Fibroblast of lung (primary cell): ENCODE measurements around the gene CD47. TPM values are rescaled to one million over a fixed set of nuclear protein-coding genes. Genes with fewer than 3 reads are reported as not detected.

Experiments
- DNase-seq, 2 donors: peaks; one replicate each; pipeline versions ENCODE4 v3.0.0 to v3.0.0-alpha.2; 2010; ENCODE audit warnings: low read depth in 2 of 2
- H2AFZ ChIP-seq: 2 replicates; pipeline ENCODE4 v1.5.1; 2012; ENCODE audit warnings: low read length, control low read depth, inconsistent platforms
- H3K27ac ChIP-seq: 2 replicates; pipeline ENCODE4 v1.5.1; 2011; ENCODE audit warnings: low read length, control low read depth; ENCODE audit not compliant: insufficient read depth
- H3K27me3 ChIP-seq: 2 replicates; pipeline ENCODE4 v1.5.1; 2011; ENCODE audit warnings: mild to moderate bottlenecking, low read length; ENCODE audit not compliant: control insufficient read depth, insufficient read depth
- H3K36me3 ChIP-seq: 2 replicates; pipeline ENCODE4 v1.5.1; 2011; ENCODE audit warnings: low read length; ENCODE audit not compliant: control insufficient read depth, insufficient read depth
- H3K4me1 ChIP-seq: 2 replicates; pipeline ENCODE4 v1.5.1; 2011; ENCODE audit warnings: low read length; ENCODE audit not compliant: control insufficient read depth, insufficient read depth; ENCODE audit errors: extremely low read depth
- H3K4me2 ChIP-seq: 2 replicates; pipeline ENCODE4 v1.5.1; 2011; ENCODE audit warnings: low read length, control low read depth; ENCODE audit not compliant: insufficient read depth; ENCODE audit errors: extremely low read depth
- H3K4me3 ChIP-seq, 4 experiments: fragments of 200-600 bp in 1 of 4; sonication (generic) in 1 of 4; replicated peaks in 1 of 4; 2 replicates each; pipeline ENCODE4 v1.5.1; 2011 to 2016; ENCODE audit warnings: low read length in 4 of 4, low read depth in 3 of 4, mild to moderate bottlenecking in 3 of 4, control low read depth in 2 of 4, inconsistent platforms in 1 of 4, mixed read lengths in 1 of 4; ENCODE audit not compliant: insufficient read depth in 1 of 4; ENCODE audit errors: control extremely low read depth in 1 of 4
- H3K79me2 ChIP-seq: 2 replicates; pipeline ENCODE4 v1.5.1; 2012; ENCODE audit warnings: mild to moderate bottlenecking, low read length, inconsistent platforms; ENCODE audit not compliant: control insufficient read depth, insufficient read depth
- H3K9ac ChIP-seq: 2 replicates; pipeline ENCODE4 v1.5.1; 2011; ENCODE audit warnings: mild to moderate bottlenecking, low read length, control low read depth; ENCODE audit not compliant: insufficient read depth
- H3K9me3 ChIP-seq: 2 replicates; pipeline ENCODE4 v1.5.1; 2012; ENCODE audit warnings: low read depth, low read length; ENCODE audit not compliant: control insufficient read depth, insufficient read depth
- H4K20me1 ChIP-seq: 2 replicates; pipeline ENCODE4 v1.5.1; 2011; ENCODE audit warnings: low read length; ENCODE audit not compliant: control insufficient read depth, insufficient read depth; ENCODE audit errors: extremely low read depth
- CTCF ChIP-seq, 2 donors: IDR thresholded peaks in 1 of 2; conservative IDR thresholded peaks in 1 of 2; 1 replicate in 1 of 2; 2 replicates in 1 of 2; pipeline ENCODE4 v1.5.1; 2011 to 2012; ENCODE audit warnings: low read length in 2 of 2, control low read depth in 1 of 2, inconsistent platforms in 1 of 2, low read depth in 1 of 2, mild to moderate bottlenecking in 1 of 2
- EZH2 ChIP-seq: IDR thresholded peaks from 2 replicates; pipeline ENCODE4 v1.5.1; 2012; ENCODE audit warnings: low read length, control low read depth, mild to moderate bottlenecking; ENCODE audit errors: missing control alignments
- polyA plus RNA-seq, 2 donors: library from polyadenylated mRNA; depleted of rRNA in 1 of 2; stranded (reverse) in 1 of 2; unstranded in 1 of 2; fragments of >200 nt; gene quantifications; 2 replicates each; pipeline ENCODE4 v1.2.1, GENCODE V29; 2011 to 2012; ENCODE audit warnings: missing spikeins in 1 of 2
- total RNA-seq: library from RNA; depleted of rRNA; stranded (reverse); fragments of >200 nt; gene quantifications from 2 replicates; pipeline ENCODE4 v1.2.1, GENCODE V29; 2014

Gene CD47
- total and polyA plus RNA-seq, 2 donors (not counting 1 experiment from before 2014, with no cell fraction given), result 72.0 to 91.7 TPM

- Histone ChIP-seq H3K27ac (no peak overlapping the region), H3K27me3 (no peaks in the 10 kb centered on the region), H3K79me2 (no peaks in the 10 kb centered on the region), H3K4me2 (no peak overlapping the region), H3K9me3 (no peaks in the 10 kb centered on the region), H4K20me1 (no peaks in the 10 kb centered on the region), H3K9ac (no peak overlapping the region), H3K4me1 (no peaks in the 10 kb centered on the region), H3K4me3 (no peak overlapping the region), H2AFZ (no peak overlapping the region), H3K36me3 (no peaks in the 10 kb centered on the region)
- DNase-seq, result no peak
- no peak for TF ChIP-seq CTCF (conservative IDR thresholded peaks at IDR 0.05 in 1 of 2, IDR thresholded peaks at IDR 0.05 in 1 of 2; ENCODE audit: low read depth in 1 of 2, low read length in 2 of 2)
- TF ChIP-seq EZH2, result no peak
These were observed 95.0 kb downstream of the CD47 start for GRCh38 chr3:107995823-107996222.

GRCh38 chr3:107994956-107995715 is 95.7 kb downstream of the CD47 start:
- Histone ChIP-seq H3K4me3 (no peak overlapping the region), H3K27me3 (no peaks in the 10 kb centered on the region), H3K27ac (no peak overlapping the region), H3K4me2 (no peak overlapping the region), H3K4me1 (no peaks in the 10 kb centered on the region), H3K79me2 (no peaks in the 10 kb centered on the region), H3K36me3 (no peaks in the 10 kb centered on the region), H3K9ac (no peak overlapping the region), H3K9me3 (no peaks in the 10 kb centered on the region), H4K20me1 (no peaks in the 10 kb centered on the region), H2AFZ (no peak overlapping the region)
- TF ChIP-seq CTCF (conservative IDR thresholded peaks at IDR 0.05 in 1 of 2, IDR thresholded peaks at IDR 0.05 in 1 of 2; ENCODE audit: low read depth in 1 of 2, low read length in 2 of 2), result no peak
- TF ChIP-seq EZH2, result no peak
- no peak for DNase-seq

DNA sequence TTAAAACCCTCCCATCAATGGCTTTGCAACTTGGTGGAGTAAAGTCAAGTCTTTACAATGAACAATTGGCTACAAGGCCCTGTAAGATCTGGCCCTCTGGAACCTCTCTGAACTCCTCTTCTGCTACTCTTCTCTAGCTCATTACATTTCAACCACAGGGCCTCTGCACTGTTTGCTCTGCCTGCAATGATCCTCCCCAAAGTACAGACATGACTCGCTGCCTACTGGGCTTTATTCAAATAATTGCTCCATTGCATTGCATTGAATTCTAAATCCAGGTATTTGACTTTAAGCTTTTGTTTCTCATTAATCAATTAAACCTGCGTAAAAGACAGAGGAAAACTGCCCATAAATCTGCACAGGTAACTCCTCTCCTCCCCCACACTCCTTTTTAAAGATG is 96.7 kb downstream of the CD47 start:
- Histone ChIP-seq H4K20me1 (no peaks in the 10 kb centered on the region), H3K27me3 (no peaks in the 10 kb centered on the region), H3K9ac (no peak overlapping the region), H3K79me2 (no peaks in the 10 kb centered on the region), H3K9me3 (no peaks in the 10 kb centered on the region), H2AFZ (no peak overlapping the region), H3K27ac (no peak overlapping the region), H3K4me2 (no peak overlapping the region), H3K4me1 (no peaks in the 10 kb centered on the region), H3K4me3 (no peak overlapping the region), H3K36me3 (no peaks in the 10 kb centered on the region)
- no peak for DNase-seq
- TF ChIP-seq CTCF (conservative IDR thresholded peaks at IDR 0.05 in 1 of 2, IDR thresholded peaks at IDR 0.05 in 1 of 2; ENCODE audit: low read depth in 1 of 2, low read length in 2 of 2) (no peak), EZH2 (no peak)
